Measurements from ENCODE around the gene SLC25A43. TPM values are rescaled to one million over a fixed set of nuclear protein-coding genes. Genes with fewer than 3 reads are reported as not detected.

Gene SLC25A43
- total RNA-seq, 1 donor from 2014 or later = 6.1 TPM

- H3K4me1 Mint-ChIP-seq = no peaks in the 10 kb centered on the region
- H3K36me3 Mint-ChIP-seq (ENCODE audit: low read depth) = peaks cover 12% of the 10 kb centered on the region
- TF ChIP-seq, protein P1, sequence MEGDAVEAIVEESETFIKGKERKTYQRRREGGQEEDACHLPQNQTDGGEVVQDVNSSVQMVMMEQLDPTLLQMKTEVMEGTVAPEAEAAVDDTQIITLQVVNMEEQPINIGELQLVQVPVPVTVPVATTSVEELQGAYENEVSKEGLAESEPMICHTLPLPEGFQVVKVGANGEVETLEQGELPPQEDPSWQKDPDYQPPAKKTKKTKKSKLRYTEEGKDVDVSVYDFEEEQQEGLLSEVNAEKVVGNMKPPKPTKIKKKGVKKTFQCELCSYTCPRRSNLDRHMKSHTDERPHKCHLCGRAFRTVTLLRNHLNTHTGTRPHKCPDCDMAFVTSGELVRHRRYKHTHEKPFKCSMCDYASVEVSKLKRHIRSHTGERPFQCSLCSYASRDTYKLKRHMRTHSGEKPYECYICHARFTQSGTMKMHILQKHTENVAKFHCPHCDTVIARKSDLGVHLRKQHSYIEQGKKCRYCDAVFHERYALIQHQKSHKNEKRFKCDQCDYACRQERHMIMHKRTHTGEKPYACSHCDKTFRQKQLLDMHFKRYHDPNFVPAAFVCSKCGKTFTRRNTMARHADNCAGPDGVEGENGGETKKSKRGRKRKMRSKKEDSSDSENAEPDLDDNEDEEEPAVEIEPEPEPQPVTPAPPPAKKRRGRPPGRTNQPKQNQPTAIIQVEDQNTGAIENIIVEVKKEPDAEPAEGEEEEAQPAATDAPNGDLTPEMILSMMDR (conservative IDR thresholded peaks at IDR 0.05) = no peak
- H3K27me3 Mint-ChIP-seq (ENCODE audit: low read depth) = no peaks in the 10 kb centered on the region
- H3K9me3 Mint-ChIP-seq = no peaks in the 10 kb centered on the region
- no peak for DNase-seq (ENCODE audit: low read depth, low spot score)
- H3K27ac Mint-ChIP-seq (ENCODE audit: unreplicated experiment) = no peak overlapping the region
- H3K4me3 Mint-ChIP-seq = no peak overlapping the region
These were observed 11.1 kb downstream of the SLC25A43 start for GRCh38 chrX:119410027-119410819.

GRCh38 chrX:119410854-119411253 is 11.7 kb downstream of the SLC25A43 start:
- H3K9me3 Mint-ChIP-seq = no peaks in the 10 kb centered on the region

DNA sequence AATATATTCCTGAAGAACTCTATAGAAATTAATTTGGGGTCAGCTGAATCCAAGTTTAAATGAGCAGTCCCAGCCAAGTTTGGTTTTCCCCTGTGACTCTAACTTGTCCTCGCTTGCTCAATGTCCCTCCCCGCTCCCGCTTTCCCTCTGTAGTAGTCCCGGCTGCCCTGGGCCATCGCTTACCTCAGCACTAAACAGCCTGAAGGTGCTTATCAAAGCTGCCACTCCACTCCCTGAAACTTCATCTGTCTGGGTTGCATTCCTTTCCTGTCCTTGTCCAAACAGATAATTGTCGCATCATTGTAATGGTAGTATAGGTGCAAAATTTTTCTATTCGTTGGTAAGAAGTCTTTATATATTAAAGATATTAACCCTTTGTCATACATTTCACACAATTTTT is 12.8 kb downstream of the SLC25A43 start:
- DNase-seq (ENCODE audit: low read depth, low spot score) = no peak
- Mint-ChIP-seq H3K36me3 (ENCODE audit: low read depth) (peaks cover 11% of the 10 kb centered on the region), H3K27ac (ENCODE audit: unreplicated experiment) (no peak overlapping the region), H3K27me3 (ENCODE audit: low read depth) (no peaks in the 10 kb centered on the region), H3K4me1 (no peaks in the 10 kb centered on the region), H3K9me3 (no peaks in the 10 kb centered on the region), H3K4me3 (no peak overlapping the region)
- TF ChIP-seq, protein P1 (conservative IDR thresholded peaks at IDR 0.05) = no peak

More at GRCh38 chrX:119410854-119411253, 11.7 kb downstream of the SLC25A43 start:
- no peak overlapping the region for H3K27ac Mint-ChIP-seq (ENCODE audit: unreplicated experiment)
- no peak overlapping the region for H3K4me3 Mint-ChIP-seq
- no peaks in the 10 kb centered on the region for H3K4me1 Mint-ChIP-seq
- no peak for DNase-seq (ENCODE audit: low read depth, low spot score)
- H3K27me3 Mint-ChIP-seq (ENCODE audit: low read depth) = no peaks in the 10 kb centered on the region
- H3K36me3 Mint-ChIP-seq (ENCODE audit: low read depth) = peaks cover 12% of the 10 kb centered on the region
- TF ChIP-seq, protein P1 (conservative IDR thresholded peaks at IDR 0.05) = no peak

- H3K27me3 Mint-ChIP-seq (ENCODE audit: low read depth) = no peaks in the 10 kb centered on the region
- peaks cover 3% of the 10 kb centered on the region for H3K36me3 Mint-ChIP-seq (ENCODE audit: low read depth)
- TF ChIP-seq, protein P1 (conservative IDR thresholded peaks at IDR 0.05) = no peak
- H3K4me1 Mint-ChIP-seq = peaks cover 4% of the 10 kb centered on the region
- no peak overlapping the region for H3K4me3 Mint-ChIP-seq
- H3K27ac Mint-ChIP-seq (ENCODE audit: unreplicated experiment) = no peak overlapping the region
- DNase-seq (ENCODE audit: low read depth, low spot score) = no peak
- peaks cover 3% of the 10 kb centered on the region for H3K9me3 Mint-ChIP-seq
These were observed 18.2 kb downstream of the SLC25A43 start for GRCh38 chrX:119417376-119417775.

DNA sequence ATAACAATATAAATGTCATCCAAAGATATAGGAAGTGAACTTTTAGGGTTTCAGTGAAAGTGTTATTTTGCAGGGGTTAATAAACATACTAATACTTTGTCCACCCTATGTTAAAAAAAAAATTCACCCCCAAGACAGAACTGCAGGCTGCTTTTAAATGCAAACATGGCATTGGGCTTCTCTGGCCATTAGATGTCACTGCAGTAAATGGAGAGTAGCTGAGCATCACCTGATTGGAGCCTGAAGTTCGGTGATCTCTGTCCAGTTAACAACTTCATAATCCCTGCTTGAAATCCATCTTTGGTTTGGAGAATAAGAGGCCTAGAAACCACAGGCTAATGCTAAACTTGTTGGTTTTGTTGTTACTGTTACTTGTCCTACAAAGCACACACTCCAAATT is 18.7 kb downstream of the SLC25A43 start:
- TF ChIP-seq, protein P1 (conservative IDR thresholded peaks at IDR 0.05) = no peak
- Mint-ChIP-seq H3K36me3 (ENCODE audit: low read depth) (peaks cover 5% of the 10 kb centered on the region), H3K27ac (ENCODE audit: unreplicated experiment) (no peak overlapping the region), H3K4me1 (peaks cover 4% of the 10 kb centered on the region), H3K27me3 (ENCODE audit: low read depth) (no peaks in the 10 kb centered on the region), H3K9me3 (peaks cover 3% of the 10 kb centered on the region), H3K4me3 (no peak overlapping the region)
- DNase-seq (ENCODE audit: low read depth, low spot score) = no peak
